CD4-positive, alpha-beta T cell treated with Interferon gamma for 1 hour (primary cell): Measurements from ENCODE around the gene KRTAP23-1.

Source experiments
- DNase-seq: peaks from one replicate; pipeline ENCODE4 v3.0.0-alpha.2; 2020

KRTAP23-1 gene, protein sequence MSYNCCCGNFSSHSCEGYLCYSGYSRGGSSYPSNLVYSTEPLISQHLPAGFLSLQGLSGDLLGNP

DNA sequence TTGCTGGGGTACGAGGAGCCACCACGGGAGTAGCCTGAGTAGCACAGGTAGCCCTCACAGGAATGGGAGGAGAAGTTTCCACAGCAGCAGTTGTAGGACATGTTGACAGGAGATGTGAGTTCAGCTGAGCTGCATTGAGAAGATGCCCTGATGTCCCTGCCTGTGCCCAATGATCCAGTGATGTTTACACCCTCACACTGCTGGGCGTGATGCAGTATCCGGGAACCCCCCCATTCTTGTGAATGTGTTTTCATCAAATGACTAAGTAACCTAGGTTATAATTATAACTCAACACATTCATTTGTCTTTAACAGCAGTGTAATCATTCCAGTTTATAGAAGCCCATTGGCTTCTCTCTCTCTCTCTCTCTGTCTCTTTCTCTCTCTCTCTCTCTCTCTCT is at the start of gene KRTAP23-1:
Gene KRTAP23-1, minus strand, starts transcription at position 101 of the 400 bp plus-strand sequence. Its CDS starts 0 bp downstream, at position 101.
- no peak for DNase-seq

- no peak for DNase-seq
Observed at GRCh38 chr21:30395731-30396130, 47.3 kb upstream of the KRTAP23-1 start, which contains the start of gene KRTAP13-1. TSS of gene KRTAP13-1 (plus strand) at chr21:30396031. CDS start at chr21:30396087, 56 bp downstream.

GRCh38 chr21:30391492-30392025 is 43.2 kb upstream of the KRTAP23-1 start:
- DNase-seq: no peak

GRCh38 chr21:30382201-30382600 is 33.8 kb upstream of the KRTAP23-1 start:
- DNase-seq: no peak

- no peak for DNase-seq
Observed at GRCh38 chr21:30372139-30372770, 23.8 kb upstream of the KRTAP23-1 start, which contains the start of gene KRTAP13-2. TSS of gene KRTAP13-2 (minus strand) at chr21:30372271. CDS start at chr21:30372213, 58 bp downstream.

- DNase-seq: no peak
Observed at GRCh38 chr21:30355906-30356305, 7.5 kb upstream of the KRTAP23-1 start.

DNA sequence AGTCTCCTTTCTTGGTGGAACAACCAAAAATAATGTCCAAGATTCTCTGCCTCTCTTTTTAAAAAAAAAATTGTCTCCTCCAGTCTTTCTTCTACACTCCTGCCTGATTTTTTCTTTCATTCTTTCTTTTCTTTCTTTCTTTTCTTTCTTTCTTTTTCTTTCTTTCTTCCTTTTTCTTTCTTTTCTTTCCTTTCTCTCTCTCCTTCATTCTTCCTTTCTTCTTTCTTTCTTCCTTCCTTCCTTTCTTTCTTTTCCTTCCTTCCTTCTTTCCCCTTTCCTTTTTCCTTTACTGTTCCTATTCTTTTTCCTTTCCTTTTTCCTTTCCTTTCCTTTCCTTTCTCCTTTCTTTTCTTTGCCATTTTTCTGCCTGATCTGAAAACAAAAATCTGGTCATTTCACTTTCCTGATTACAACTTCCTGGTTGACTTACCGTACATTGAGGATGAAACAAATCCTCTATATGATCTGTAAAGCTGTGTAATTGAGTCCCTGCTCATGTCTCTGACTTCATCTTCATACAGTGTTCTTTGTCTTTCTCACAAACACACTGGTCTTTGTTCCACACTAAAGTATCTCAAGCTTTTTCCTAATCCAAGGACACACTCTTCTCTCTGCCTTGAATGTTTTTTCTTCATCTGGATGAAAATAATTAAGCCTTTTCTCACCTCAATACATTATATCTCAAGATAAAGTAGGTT is 6.1 kb upstream of the KRTAP23-1 start:
- DNase-seq: no peak

- DNase-seq: no peak
Observed at GRCh38 chr21:30351534-30351933, 3.1 kb upstream of the KRTAP23-1 start.

- no peak for DNase-seq
Observed at GRCh38 chr21:30349572-30349971, 1.2 kb upstream of the KRTAP23-1 start.

- no peak for DNase-seq
Observed at GRCh38 chr21:30345014-30345413, 3.4 kb downstream of the KRTAP23-1 start.

GRCh38 chr21:30340714-30341573 is 7.5 kb downstream of the KRTAP23-1 start:
- DNase-seq: no peak

DNA sequence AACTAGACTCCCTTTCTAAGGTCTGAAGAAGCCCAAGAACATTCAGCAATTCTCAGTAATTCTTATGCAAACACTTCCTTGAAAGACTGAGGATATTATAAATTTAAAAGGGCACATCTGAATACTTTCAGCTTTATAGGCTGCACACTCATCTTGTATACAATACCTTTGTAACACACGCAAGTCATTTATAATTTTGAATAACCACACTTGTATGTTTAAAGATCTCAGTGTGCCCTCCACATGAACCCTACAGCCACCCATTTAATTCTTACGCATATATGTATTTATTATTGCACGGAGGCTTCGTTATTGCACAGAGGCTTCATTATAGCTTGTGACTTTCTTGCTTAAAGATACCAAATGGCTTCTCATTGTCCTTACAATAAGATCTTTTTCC is 9.7 kb downstream of the KRTAP23-1 start:
- DNase-seq: no peak

DNA sequence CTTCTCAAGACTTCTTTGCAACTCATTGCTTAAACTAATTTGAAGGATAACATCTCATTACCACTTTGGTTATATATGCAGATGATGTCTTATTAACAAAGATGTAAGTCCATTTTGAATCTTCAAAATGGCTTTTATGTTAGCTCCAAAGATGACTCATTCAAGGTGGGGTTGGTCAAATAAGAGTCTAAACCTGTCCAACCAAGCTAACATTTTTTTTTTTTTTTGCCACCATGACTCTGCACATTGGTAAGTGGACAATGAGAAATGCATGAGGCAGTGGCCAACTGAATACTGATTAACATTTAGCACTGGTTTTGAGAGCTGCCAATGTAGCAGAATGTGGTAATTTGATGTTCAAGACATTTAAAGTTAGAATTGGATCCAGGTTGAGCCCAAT is 10.6 kb downstream of the KRTAP23-1 start:
- DNase-seq: no peak

DNA sequence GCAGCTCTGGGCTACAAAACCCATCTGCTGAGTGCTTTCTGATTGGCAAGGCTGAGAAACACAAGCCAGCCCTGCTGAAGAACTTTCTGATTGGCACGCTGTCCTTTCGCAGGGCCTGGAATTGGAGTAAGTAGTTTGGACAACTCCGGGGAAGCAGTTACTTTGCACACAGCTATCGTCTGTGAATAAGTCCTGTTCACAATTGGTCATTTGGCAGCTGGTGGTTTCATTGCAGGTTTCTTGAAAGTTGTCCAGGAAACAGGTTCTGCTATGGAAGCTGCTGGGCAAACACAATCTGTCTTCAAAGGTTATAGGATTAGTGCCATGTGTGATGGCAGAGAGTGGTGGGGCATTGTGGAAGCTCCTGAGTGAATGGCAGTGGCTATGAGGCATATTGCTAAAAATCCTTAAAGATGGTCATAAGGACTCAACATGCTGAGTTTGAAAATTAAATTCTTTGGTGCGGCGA is 11.1 kb downstream of the KRTAP23-1 start, which contains the start of gene KRTAP27-1:
Gene KRTAP27-1, minus strand, starts transcription at position 419 of the 469 bp plus-strand sequence. Its CDS starts 26 bp downstream, at position 393.
- DNase-seq: no peak

- DNase-seq: no peak
Observed at GRCh38 chr21:30336596-30336995, 11.8 kb downstream of the KRTAP23-1 start.

- DNase-seq: no peak
Observed at GRCh38 chr21:30333736-30334135, 14.7 kb downstream of the KRTAP23-1 start.

GRCh38 chr21:30332681-30333080 is 15.7 kb downstream of the KRTAP23-1 start:
- DNase-seq: no peak

DNA sequence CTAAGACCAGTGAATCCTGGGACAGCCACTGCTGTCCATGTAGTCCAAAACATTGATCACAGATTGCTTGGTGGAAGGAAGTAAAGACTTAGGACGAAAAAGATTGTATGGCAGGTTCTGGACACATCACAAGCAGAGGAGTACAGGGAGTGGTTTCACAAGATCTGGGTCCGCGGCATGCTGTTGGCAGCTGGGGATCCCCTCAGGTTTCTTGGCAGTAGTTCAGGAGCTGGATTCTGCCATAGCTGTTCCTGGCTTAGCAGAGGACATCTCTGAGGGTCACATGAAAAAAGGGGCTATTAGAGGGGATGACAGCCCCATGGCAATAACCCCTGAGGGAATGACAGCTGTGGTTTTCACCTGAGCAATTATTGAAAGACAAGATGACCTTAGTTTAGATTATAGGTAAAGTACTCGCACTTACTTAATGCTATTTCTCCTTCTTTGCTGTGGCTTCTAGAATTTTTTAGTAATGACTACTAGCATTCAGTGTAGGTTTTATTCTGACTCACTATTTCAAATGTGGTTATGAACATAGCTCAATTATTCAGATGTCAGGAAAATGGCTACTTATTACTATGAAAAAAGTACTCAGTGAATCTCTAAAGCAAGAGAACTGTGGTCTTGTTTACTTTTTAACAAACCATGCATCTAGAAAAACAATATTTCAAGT is 19.1 kb downstream of the KRTAP23-1 start:
- DNase-seq: no peak

DNA sequence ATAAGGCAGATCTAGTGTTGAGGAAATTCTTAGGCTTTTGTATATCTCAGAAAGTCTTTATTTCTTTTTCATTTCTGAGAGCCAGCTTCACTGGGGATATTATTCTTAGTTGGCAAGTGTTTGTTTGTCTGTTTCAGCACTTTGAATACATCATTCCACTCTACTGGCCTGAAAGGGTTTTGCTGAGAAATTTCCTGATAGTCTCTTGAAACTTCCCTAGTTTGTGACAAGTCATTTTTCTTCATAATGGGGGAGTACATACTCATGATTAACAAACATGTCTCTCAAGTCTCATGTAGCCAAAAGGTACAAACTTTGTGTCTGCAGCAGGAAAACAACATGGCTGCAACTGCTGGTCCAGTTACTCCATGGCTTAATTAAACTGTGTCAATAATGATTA is 22.0 kb downstream of the KRTAP23-1 start:
- no peak for DNase-seq

DNA sequence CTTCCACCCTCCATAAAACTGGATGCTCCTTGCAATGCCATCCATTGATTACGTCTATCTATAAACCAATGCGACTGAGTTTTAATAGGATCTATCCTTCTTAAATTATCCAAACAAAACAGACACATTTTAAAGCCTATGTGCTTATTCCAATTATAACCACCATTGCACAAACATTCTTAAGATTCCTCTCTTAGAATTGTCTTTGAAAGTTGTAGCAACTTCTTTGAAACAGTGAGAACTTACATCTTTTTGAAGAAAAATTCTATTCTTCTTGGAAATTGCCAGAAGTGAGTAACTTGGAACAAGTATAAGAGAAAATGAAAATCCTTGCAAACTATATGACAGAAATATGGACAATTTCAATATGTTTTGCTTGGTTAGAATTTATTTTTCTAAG is 28.2 kb downstream of the KRTAP23-1 start, which contains the start of gene KRTAP26-1:
Gene KRTAP26-1, minus strand, starts transcription at position 101 of the 400 bp plus-strand sequence. CDS start 280 bp downstream, outside the sequence.
- DNase-seq: no peak

DNA sequence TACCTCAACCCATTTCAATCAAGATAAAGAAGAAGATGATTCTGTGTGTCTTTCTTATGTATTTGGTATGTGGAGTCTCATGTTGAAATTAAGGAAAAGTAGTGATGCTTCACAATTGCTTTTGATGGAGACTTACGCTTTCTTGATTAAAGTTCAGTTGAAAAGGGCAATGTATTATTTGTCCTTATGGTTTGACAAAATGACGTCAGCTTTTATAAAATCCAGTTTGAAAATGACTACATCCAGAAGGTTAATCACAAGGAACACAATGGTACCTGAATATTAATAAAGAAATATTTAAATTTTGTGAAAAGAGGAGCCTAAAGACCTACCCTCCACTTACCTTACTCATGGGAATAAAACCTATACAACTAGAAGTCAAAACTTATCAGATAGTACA is 32.7 kb downstream of the KRTAP23-1 start:
- no peak for DNase-seq

DNA sequence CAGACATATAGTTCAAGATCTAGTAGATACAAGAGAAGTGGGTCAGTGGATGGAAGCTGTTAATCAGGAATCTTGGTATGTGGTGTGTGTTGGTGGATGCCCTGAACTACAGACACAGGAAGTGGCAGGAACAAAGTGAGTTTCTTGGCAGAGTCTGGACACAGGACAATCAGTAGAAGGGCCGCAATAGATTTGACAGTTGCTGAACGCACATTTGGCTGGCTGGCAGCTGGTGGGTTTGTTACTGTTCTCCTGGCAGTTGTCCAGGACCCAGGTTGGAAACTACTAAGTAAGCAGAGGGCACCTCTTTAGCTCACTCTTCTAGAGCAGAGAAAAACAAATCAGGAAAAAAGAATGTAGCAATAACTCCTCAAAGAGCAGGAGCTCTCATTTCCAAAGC is 41.5 kb downstream of the KRTAP23-1 start:
- DNase-seq: no peak
